HEK293T (cell line): Measurements from ENCODE around the gene FOXD4L1.
"Not testable (repeated sequence)": the region's sequence is repeated elsewhere in the genome, so short reads cannot be mapped to it uniquely, and the experiment has no call there.

Experiments
- BHLHE40 ChIP-seq: fragments of 450-650 bp; IDR thresholded peaks from 2 replicates; pipeline ENCODE4 v1.6.1; 2016; ENCODE audit warnings: mild to moderate bottlenecking, moderate library complexity, borderline replicate concordance
- FOXK2 ChIP-seq: fragments of 450-650 bp; IDR thresholded peaks from 2 replicates; pipeline ENCODE4 v1.6.1; 2016; ENCODE audit warnings: mild to moderate bottlenecking
- HDGF ChIP-seq: fragments of 450-650 bp; IDR thresholded peaks from 2 replicates; pipeline ENCODE4 v1.6.1; 2017; ENCODE audit warnings: antibody characterized with exemption, borderline replicate concordance
- L3MBTL2 ChIP-seq: fragments of 450-650 bp; conservative IDR thresholded peaks from 2 replicates; pipeline ENCODE4 v1.6.1; 2016; ENCODE audit warnings: mild to moderate bottlenecking

GRCh38 chr2:113528904-113529303 is 30.4 kb downstream of the FOXD4L1 start:
- TF ChIP-seq L3MBTL2, BHLHE40, HDGF, FOXK2: not testable (repeated sequence)
